Uterus (tissue), 2 donors: ENCODE measurements around the gene S1PR2.

ENCODE experiments used
- POLR2A ChIP-seq, 2 donors: fragments of 450-650 bp; IDR thresholded peaks; one replicate each; pipeline ENCODE4 v1.6.1; 2016; ENCODE audit warnings: antibody characterized with exemption in 2 of 2, mild to moderate bottlenecking in 1 of 2, moderate library complexity in 1 of 2
- TF ChIP-seq, protein P1 (sequence below), 4 experiments: fragments of 200-600 bp in 2 of 4; fragments of 450-650 bp in 2 of 4; sonication (generic) in 2 of 4; IDR thresholded peaks; one replicate each; pipeline ENCODE4 v1.5.1; 2016 to 2019; ENCODE audit warnings: antibody characterized with exemption in 4 of 4, mild to moderate bottlenecking in 2 of 4, moderate library complexity in 1 of 4

- TF ChIP-seq, protein P1, sequence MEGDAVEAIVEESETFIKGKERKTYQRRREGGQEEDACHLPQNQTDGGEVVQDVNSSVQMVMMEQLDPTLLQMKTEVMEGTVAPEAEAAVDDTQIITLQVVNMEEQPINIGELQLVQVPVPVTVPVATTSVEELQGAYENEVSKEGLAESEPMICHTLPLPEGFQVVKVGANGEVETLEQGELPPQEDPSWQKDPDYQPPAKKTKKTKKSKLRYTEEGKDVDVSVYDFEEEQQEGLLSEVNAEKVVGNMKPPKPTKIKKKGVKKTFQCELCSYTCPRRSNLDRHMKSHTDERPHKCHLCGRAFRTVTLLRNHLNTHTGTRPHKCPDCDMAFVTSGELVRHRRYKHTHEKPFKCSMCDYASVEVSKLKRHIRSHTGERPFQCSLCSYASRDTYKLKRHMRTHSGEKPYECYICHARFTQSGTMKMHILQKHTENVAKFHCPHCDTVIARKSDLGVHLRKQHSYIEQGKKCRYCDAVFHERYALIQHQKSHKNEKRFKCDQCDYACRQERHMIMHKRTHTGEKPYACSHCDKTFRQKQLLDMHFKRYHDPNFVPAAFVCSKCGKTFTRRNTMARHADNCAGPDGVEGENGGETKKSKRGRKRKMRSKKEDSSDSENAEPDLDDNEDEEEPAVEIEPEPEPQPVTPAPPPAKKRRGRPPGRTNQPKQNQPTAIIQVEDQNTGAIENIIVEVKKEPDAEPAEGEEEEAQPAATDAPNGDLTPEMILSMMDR (IDR thresholded peaks at IDR 0.05) = no peak
- TF ChIP-seq POLR2A (IDR thresholded peaks at IDR 0.05) = no peak
Observed at GRCh38 chr19:10270180-10270615, 39.1 kb upstream of the S1PR2 start.
